HG03060 (cell line): Measurements from ENCODE around the gene RTP2.

Experiments
- ATAC-seq: cut with Tn5 transposase; IDR thresholded peaks from one replicate; pipeline ENCODE4 v1.9.1; 2021; ENCODE audit warnings: low read depth, moderate number of reproducible peaks; ENCODE audit not compliant: unreplicated experiment

RTP2 gene

GRCh38 chr3:187702507-187703033 lies at the start of gene RTP2:
Gene RTP2, minus strand, starts transcription at chr3:187702557. Its CDS starts 429 bp downstream, at chr3:187702128.
- no peak for ATAC-seq

- ATAC-seq = no peak
These were observed 48.3 kb upstream of the RTP2 start for GRCh38 chr3:187750513-187751123.

- no peak for ATAC-seq
These were observed 47.7 kb upstream of the RTP2 start for GRCh38 chr3:187750006-187750512.

GRCh38 chr3:187748050-187748481 lies 45.7 kb upstream of the RTP2 start:
- no peak for ATAC-seq

- ATAC-seq = no peak
These were observed 45.1 kb upstream of the RTP2 start for GRCh38 chr3:187747506-187747905.

- no peak for ATAC-seq
These were observed 44.3 kb upstream of the RTP2 start for GRCh38 chr3:187746442-187747281.

- no peak for ATAC-seq
These were observed 43.7 kb upstream of the RTP2 start for GRCh38 chr3:187746059-187746441.

GRCh38 chr3:187745201-187746058 lies 43.1 kb upstream of the RTP2 start, which contains the start of gene BCL6:
Gene BCL6, minus strand, starts transcription at chr3:187745468. Its CDS starts 11,775 bp downstream, at chr3:187733693.
- peak; percentile 53 for ATAC-seq

- ATAC-seq = no peak
These were observed 42.1 kb upstream of the RTP2 start for GRCh38 chr3:187744169-187745151.

GRCh38 chr3:187743195-187744141 lies 41.1 kb upstream of the RTP2 start:
- no peak for ATAC-seq

- ATAC-seq = no peak
These were observed 40.2 kb upstream of the RTP2 start for GRCh38 chr3:187742351-187743171.

- no peak for ATAC-seq
These were observed 39.3 kb upstream of the RTP2 start for GRCh38 chr3:187741403-187742350.

- ATAC-seq = no peak
These were observed 38.4 kb upstream of the RTP2 start for GRCh38 chr3:187740421-187741399.

GRCh38 chr3:187739561-187740332 lies 37.4 kb upstream of the RTP2 start:
- no peak for ATAC-seq
